Measurements from ENCODE around the gene MAFF.

The MAFF gene

DNA sequence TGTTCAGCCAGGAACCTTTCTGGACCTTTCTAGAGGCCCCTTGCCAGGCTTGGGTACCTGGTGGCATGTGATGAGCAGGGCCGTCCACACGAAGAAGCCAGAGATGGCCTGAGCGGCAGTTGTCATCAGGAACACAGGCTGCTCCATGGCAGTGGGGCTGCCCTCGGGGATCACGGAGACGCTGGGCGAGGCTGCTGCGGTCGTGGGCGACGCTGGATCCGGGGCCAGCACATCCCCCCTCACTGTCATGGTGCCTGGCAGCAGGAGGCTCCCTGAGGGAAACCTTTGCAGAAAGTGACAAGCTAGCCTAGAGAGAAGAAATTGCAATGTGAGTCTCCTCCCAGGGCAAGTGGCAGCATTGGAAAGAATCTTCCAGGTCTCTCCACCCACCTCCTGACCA, 45.9 kb downstream of the MAFF start:
- Histone ChIP-seq H3K27me3 (ENCODE audit: control insufficient read depth, low read length) (no peaks in the 10 kb centered on the region), H3K36me3 (ENCODE audit: control insufficient read depth, low read length) (no peaks in the 10 kb centered on the region), H3K9me3 (ENCODE audit: control insufficient read depth, insufficient read depth, low read length) (no peaks in the 10 kb centered on the region), H3K4me3 (ENCODE audit: low read length) (no peak overlapping the region), H4K20me1 (ENCODE audit: control insufficient read depth, insufficient read depth, low read depth, low read length) (no peaks in the 10 kb centered on the region), H3K9me2 (replicated peaks; ENCODE audit: control insufficient read depth, low read length) (no peaks in the 10 kb centered on the region), H3K4me1 (ENCODE audit: control insufficient read depth, low read length) (peaks cover 23% of the 10 kb centered on the region), H3K79me2 (ENCODE audit: control insufficient read depth, low read length) (no peaks in the 10 kb centered on the region), H3F3A (ENCODE audit: control insufficient read depth, insufficient read depth) (no peaks in the 10 kb centered on the region), H3K4me2 (ENCODE audit: low read length) (no peak overlapping the region), H3K27ac (ENCODE audit: low read depth, low read length) (no peak overlapping the region)
- no peak for TF ChIP-seq EZH2phosphoT487 (IDR thresholded peaks at IDR 0.05; ENCODE audit: borderline replicate concordance, low read length)
- TF ChIP-seq, protein P1, sequence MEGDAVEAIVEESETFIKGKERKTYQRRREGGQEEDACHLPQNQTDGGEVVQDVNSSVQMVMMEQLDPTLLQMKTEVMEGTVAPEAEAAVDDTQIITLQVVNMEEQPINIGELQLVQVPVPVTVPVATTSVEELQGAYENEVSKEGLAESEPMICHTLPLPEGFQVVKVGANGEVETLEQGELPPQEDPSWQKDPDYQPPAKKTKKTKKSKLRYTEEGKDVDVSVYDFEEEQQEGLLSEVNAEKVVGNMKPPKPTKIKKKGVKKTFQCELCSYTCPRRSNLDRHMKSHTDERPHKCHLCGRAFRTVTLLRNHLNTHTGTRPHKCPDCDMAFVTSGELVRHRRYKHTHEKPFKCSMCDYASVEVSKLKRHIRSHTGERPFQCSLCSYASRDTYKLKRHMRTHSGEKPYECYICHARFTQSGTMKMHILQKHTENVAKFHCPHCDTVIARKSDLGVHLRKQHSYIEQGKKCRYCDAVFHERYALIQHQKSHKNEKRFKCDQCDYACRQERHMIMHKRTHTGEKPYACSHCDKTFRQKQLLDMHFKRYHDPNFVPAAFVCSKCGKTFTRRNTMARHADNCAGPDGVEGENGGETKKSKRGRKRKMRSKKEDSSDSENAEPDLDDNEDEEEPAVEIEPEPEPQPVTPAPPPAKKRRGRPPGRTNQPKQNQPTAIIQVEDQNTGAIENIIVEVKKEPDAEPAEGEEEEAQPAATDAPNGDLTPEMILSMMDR (IDR thresholded peaks at IDR 0.05; ENCODE audit: low read depth, low read length, poor library complexity, severe bottlenecking): no peak

DNA sequence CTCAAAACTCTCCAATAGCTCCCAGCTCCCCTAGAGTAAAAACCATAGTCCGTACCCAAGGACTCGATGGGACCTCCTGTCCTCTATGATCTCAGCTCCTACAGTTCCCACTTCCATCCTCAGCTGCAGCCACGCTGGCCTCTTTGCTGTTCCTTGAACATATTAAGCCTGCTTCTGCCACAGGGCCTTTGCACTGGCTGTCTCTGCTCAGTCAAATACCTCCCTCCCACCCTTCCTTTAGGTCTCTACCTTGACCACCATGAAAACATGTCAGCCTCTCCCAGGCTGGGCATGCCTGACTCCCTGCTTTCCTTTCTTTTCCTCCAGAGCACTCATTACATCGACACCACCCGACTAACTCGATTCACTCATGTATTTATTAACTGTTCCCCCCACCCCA, 46.5 kb downstream of the MAFF start:
- Histone ChIP-seq H3K4me3 (ENCODE audit: low read length) (no peak overlapping the region), H3K27me3 (ENCODE audit: control insufficient read depth, low read length) (no peaks in the 10 kb centered on the region), H3K4me1 (ENCODE audit: control insufficient read depth, low read length) (peaks cover 23% of the 10 kb centered on the region), H3K4me2 (ENCODE audit: low read length) (no peak overlapping the region), H3K9me2 (replicated peaks; ENCODE audit: control insufficient read depth, low read length) (no peaks in the 10 kb centered on the region), H3F3A (ENCODE audit: control insufficient read depth, insufficient read depth) (no peaks in the 10 kb centered on the region), H3K36me3 (ENCODE audit: control insufficient read depth, low read length) (no peaks in the 10 kb centered on the region), H3K9me3 (ENCODE audit: control insufficient read depth, insufficient read depth, low read length) (no peaks in the 10 kb centered on the region), H3K79me2 (ENCODE audit: control insufficient read depth, low read length) (no peaks in the 10 kb centered on the region), H4K20me1 (ENCODE audit: control insufficient read depth, insufficient read depth, low read depth, low read length) (no peaks in the 10 kb centered on the region), H3K27ac (ENCODE audit: low read depth, low read length) (no peak overlapping the region)
- TF ChIP-seq EZH2phosphoT487 (IDR thresholded peaks at IDR 0.05; ENCODE audit: borderline replicate concordance, low read length): no peak
- TF ChIP-seq, protein P1 (IDR thresholded peaks at IDR 0.05; ENCODE audit: low read depth, low read length, poor library complexity, severe bottlenecking): no peak

DNA sequence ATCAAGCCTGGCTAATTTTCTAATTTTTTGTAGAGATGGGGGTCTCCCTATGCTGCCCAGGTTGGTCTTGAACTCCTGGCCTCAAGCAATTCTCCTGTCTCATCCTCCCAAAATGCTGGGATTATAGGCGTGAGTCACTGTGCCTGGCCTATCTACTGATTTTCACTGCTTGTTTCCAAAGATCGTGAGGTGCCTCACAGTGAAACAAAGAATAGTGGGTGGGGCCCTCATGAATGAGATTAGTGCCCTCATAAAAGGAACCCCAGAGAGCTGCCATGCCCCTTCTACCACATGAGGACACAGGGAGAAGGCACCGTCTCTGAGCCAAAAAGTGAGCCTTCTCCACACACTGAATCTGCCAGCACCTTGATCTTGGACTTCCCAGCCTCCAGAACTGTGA, 47.5 kb downstream of the MAFF start:
- Histone ChIP-seq H3K4me3 (ENCODE audit: low read length) (no peak overlapping the region), H3K4me1 (ENCODE audit: control insufficient read depth, low read length) (peaks cover 20% of the 10 kb centered on the region), H4K20me1 (ENCODE audit: control insufficient read depth, insufficient read depth, low read depth, low read length) (no peaks in the 10 kb centered on the region), H3K27ac (ENCODE audit: low read depth, low read length) (no peak overlapping the region), H3K9me2 (replicated peaks; ENCODE audit: control insufficient read depth, low read length) (no peaks in the 10 kb centered on the region), H3K79me2 (ENCODE audit: control insufficient read depth, low read length) (no peaks in the 10 kb centered on the region), H3K36me3 (ENCODE audit: control insufficient read depth, low read length) (no peaks in the 10 kb centered on the region), H3K27me3 (ENCODE audit: control insufficient read depth, low read length) (no peaks in the 10 kb centered on the region), H3K9me3 (ENCODE audit: control insufficient read depth, insufficient read depth, low read length) (no peaks in the 10 kb centered on the region), H3K4me2 (ENCODE audit: low read length) (no peak overlapping the region), H3F3A (ENCODE audit: control insufficient read depth, insufficient read depth) (no peaks in the 10 kb centered on the region)
- TF ChIP-seq, protein P1 (IDR thresholded peaks at IDR 0.05; ENCODE audit: low read depth, low read length, poor library complexity, severe bottlenecking): no peak
- no peak for TF ChIP-seq EZH2phosphoT487 (IDR thresholded peaks at IDR 0.05; ENCODE audit: borderline replicate concordance, low read length)

Data from DOHH2 (cell line).